WTC11 (cell line): Measurements from ENCODE around the gene C1orf56. TPM values are rescaled to one million over a fixed set of nuclear protein-coding genes. Genes with fewer than 3 reads are reported as not detected.

Experiments
- AR ChIP-seq: fragments of 250-450 bp; sonication (Bioruptor Pico); IDR thresholded peaks from 2 replicates; pipeline ENCODE4 v1.9.0; 2021; ENCODE audit warnings: mild to moderate bottlenecking
- ELF4 ChIP-seq: sonication (generic); formaldehyde crosslinking; IDR thresholded peaks from 2 replicates; pipeline ENCODE4 v1.8.1; 2022; ENCODE audit warnings: low read depth, mild to moderate bottlenecking, moderate library complexity, missing genetic modification reagents
- FOXJ3 ChIP-seq: sonication (generic); formaldehyde crosslinking; IDR thresholded peaks from 2 replicates; pipeline ENCODE4 v1.9.0; 2021; ENCODE audit warnings: missing genetic modification reagents, mild to moderate bottlenecking, borderline replicate concordance
- FOXK1 ChIP-seq: sonication (generic); formaldehyde crosslinking; IDR thresholded peaks from 2 replicates; pipeline ENCODE4 v1.8.0; 2022; ENCODE audit warnings: mild to moderate bottlenecking, moderate library complexity, missing genetic modification reagents
- GABPB1 ChIP-seq: sonication (generic); formaldehyde crosslinking; IDR thresholded peaks from 2 replicates; pipeline ENCODE4 v1.8.1; 2023; ENCODE audit warnings: mild to moderate bottlenecking, missing genetic modification reagents
- GTF2I ChIP-seq: fragments of 250-450 bp; sonication (Bioruptor Pico); conservative IDR thresholded peaks from 2 replicates; pipeline ENCODE4 v1.4.0; 2021; ENCODE audit warnings: mild to moderate bottlenecking
- IRF1 ChIP-seq: sonication (generic); formaldehyde crosslinking; IDR thresholded peaks from 2 replicates; pipeline ENCODE4 v1.8.0; 2023; ENCODE audit warnings: missing genetic modification reagents
- IRF2 ChIP-seq: sonication (generic); formaldehyde crosslinking; IDR thresholded peaks from 2 replicates; pipeline ENCODE4 v1.8.0; 2022; ENCODE audit warnings: low read depth, missing genetic modification reagents, borderline replicate concordance
- NR1H2 ChIP-seq: sonication (generic); formaldehyde crosslinking; IDR thresholded peaks from 2 replicates; pipeline ENCODE4 v1.9.0; 2021; ENCODE audit warnings: mild to moderate bottlenecking, moderate library complexity, missing genetic modification reagents
- NR3C1 ChIP-seq: sonication (generic); formaldehyde crosslinking; conservative IDR thresholded peaks from 2 replicates; pipeline ENCODE4 v1.8.1; 2023; ENCODE audit warnings: low read depth, mild to moderate bottlenecking, missing genetic modification reagents
- PRRX2 ChIP-seq: fragments of 250-450 bp; sonication (Bioruptor Pico); IDR thresholded peaks from 2 replicates; pipeline ENCODE4 v1.8.0; 2021; ENCODE audit warnings: mild to moderate bottlenecking
- RELA ChIP-seq: sonication (generic); formaldehyde crosslinking; IDR thresholded peaks from 2 replicates; pipeline ENCODE4 v1.8.1; 2022; ENCODE audit warnings: missing genetic modification reagents, mild to moderate bottlenecking, borderline replicate concordance
- SMAD4 ChIP-seq: sonication (generic); formaldehyde crosslinking; IDR thresholded peaks from 2 replicates; pipeline ENCODE4 v1.8.0; 2022; ENCODE audit warnings: mild to moderate bottlenecking, missing genetic modification reagents
- SP1 ChIP-seq: sonication (generic); formaldehyde crosslinking; conservative IDR thresholded peaks from 2 replicates; pipeline ENCODE4 v1.8.1; 2022; ENCODE audit warnings: missing genetic modification reagents
- ZNF671 ChIP-seq: fragments of 250-450 bp; sonication (Bioruptor Pico); IDR thresholded peaks from 2 replicates; pipeline ENCODE4 v1.8.0; 2021; ENCODE audit warnings: mild to moderate bottlenecking
- total RNA-seq: library from RNA; stranded (reverse); gene quantifications from 3 replicates; pipeline ENCODE4 v1.2.3, GENCODE V29; 2021
- TF ChIP-seq, protein P1 (sequence below): sonication (generic); formaldehyde crosslinking; IDR thresholded peaks from 2 replicates; pipeline ENCODE4 v1.8.0; 2022; ENCODE audit warnings: mild to moderate bottlenecking, missing genetic modification reagents
- TF ChIP-seq, protein P2 (sequence below): fragments of 250-450 bp; sonication (Bioruptor Pico); conservative IDR thresholded peaks from 2 replicates; pipeline ENCODE4 v1.9.0; 2021; ENCODE audit warnings: mild to moderate bottlenecking
- TF ChIP-seq, protein P3 (sequence below): sonication (generic); formaldehyde crosslinking; IDR thresholded peaks from 2 replicates; pipeline ENCODE4 v1.8.1; 2022; ENCODE audit warnings: missing genetic modification reagents, borderline replicate concordance
- TF ChIP-seq, protein P4 (sequence below): sonication (generic); formaldehyde crosslinking; IDR thresholded peaks from 2 replicates; pipeline ENCODE4 v1.8.1; 2023; ENCODE audit warnings: mild to moderate bottlenecking, missing genetic modification reagents

C1orf56 gene
- total RNA-seq, 1 experiment from 2014 or later, result 2.9 TPM

DNA sequence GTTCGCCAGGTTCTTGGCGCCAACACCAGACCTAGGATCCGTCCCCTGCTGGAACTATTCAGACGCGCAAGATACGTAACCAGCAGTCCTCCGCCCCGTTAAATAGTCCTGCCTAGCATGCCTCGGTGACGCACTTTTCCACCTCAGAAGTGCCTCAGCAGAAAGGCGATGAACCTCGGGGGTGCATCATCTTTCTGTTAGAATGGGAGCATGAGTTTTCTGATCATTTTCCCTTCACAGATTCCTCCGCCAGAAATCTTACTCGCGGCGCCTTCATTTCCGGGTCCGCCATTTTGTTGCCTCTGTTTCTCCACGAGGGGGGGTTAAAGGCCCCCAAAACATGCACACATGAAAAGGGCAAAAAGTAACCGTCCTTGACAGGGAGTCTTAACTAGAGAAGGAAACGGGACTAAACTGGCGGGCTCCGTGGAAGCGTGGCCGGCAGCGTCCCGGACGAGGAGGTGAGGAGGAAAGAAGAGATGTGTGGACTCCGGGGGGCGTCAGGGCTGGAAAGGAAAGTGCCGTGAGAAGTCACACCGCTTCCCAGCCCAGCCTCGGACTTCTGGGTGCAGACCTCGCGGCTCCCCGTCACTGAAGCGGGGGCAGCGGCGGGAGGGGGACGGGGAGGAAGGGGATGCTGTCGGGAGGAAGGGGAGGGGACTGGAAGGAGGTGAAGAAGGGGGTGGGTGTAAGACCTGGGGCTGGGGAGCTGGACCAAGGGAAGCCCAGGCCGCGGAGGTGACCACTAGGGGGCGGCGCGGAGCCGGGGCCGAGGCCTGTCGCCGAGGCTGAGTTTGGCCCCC, 23.1 kb downstream of the C1orf56 start, which contains the start of gene GABPB2 (continued):
- TF ChIP-seq, protein P1, sequence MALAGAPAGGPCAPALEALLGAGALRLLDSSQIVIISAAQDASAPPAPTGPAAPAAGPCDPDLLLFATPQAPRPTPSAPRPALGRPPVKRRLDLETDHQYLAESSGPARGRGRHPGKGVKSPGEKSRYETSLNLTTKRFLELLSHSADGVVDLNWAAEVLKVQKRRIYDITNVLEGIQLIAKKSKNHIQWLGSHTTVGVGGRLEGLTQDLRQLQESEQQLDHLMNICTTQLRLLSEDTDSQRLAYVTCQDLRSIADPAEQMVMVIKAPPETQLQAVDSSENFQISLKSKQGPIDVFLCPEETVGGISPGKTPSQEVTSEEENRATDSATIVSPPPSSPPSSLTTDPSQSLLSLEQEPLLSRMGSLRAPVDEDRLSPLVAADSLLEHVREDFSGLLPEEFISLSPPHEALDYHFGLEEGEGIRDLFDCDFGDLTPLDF (CRISPR knock-in tag), result no peak
- TF ChIP-seq, protein P2, sequence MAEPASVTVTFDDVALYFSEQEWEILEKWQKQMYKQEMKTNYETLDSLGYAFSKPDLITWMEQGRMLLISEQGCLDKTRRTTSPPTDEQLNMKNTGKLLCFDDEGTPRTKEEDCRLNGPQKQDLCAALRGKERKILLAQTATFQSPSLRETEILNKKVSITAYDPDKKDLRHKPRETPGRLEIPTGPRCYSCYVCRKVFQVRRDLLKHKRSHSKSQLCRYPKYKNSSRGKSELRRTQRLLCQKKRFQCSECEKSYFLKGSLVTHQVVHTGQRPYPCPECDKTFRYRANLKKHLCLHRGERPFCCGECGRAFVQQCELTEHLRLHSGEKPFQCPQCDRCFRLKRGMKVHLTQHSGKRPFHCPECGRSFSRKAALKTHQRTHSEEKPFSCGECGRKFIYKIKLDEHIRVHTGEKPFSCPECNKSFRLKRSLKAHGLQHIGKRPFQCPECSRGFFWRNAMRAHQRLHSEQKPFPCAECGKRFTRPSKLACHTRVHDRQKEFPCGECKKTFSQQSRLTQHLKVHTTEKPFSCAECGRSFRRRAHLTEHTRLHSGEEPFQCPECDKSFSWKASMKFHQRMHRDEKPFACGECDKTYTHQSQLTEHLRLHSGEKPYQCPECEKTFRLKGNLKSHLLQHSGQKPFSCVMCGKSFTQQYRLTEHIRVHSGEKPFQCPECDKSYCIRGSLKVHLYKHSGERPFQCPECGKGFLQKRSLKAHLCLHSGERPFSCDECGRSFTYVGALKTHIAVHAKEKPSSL (CRISPR knock-in tag), result 0 out of 2 replicates have a peak, but pooled peaks have one; percentile 49
- TF ChIP-seq, protein P3, sequence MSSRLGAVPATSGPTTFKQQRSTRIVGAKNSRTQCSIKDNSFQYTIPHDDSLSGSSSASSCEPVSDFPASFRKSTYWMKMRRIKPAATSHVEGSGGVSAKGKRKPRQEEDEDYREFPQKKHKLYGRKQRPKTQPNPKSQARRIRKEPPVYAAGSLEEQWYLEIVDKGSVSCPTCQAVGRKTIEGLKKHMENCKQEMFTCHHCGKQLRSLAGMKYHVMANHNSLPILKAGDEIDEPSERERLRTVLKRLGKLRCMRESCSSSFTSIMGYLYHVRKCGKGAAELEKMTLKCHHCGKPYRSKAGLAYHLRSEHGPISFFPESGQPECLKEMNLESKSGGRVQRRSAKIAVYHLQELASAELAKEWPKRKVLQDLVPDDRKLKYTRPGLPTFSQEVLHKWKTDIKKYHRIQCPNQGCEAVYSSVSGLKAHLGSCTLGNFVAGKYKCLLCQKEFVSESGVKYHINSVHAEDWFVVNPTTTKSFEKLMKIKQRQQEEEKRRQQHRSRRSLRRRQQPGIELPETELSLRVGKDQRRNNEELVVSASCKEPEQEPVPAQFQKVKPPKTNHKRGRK (CRISPR knock-in tag), result no peak
- TF ChIP-seq PRRX2 (CRISPR knock-in tag) (no peak), NR1H2 (no peak), GABPB1 (no peak), ZNF671 (CRISPR knock-in tag) (no peak), IRF2 (no peak), AR (CRISPR knock-in tag) (no peak), NR3C1 (0 out of 2 replicates have a peak, but pooled peaks have one; percentile 60), RELA (no peak), ELF4 (CRISPR knock-in tag) (no peak), FOXK1 (CRISPR knock-in tag) (peak; percentile 19; the same call in 1 of the 2 replicates), GTF2I (CRISPR knock-in tag) (no peak), SMAD4 (CRISPR knock-in tag) (peak; percentile 16; the same call in 1 of the 2 replicates), IRF1 (no peak), FOXJ3 (no peak), SP1 (CRISPR knock-in tag) (peak; percentile 20; the same call in 1 of the 2 replicates)
- TF ChIP-seq, protein P4, sequence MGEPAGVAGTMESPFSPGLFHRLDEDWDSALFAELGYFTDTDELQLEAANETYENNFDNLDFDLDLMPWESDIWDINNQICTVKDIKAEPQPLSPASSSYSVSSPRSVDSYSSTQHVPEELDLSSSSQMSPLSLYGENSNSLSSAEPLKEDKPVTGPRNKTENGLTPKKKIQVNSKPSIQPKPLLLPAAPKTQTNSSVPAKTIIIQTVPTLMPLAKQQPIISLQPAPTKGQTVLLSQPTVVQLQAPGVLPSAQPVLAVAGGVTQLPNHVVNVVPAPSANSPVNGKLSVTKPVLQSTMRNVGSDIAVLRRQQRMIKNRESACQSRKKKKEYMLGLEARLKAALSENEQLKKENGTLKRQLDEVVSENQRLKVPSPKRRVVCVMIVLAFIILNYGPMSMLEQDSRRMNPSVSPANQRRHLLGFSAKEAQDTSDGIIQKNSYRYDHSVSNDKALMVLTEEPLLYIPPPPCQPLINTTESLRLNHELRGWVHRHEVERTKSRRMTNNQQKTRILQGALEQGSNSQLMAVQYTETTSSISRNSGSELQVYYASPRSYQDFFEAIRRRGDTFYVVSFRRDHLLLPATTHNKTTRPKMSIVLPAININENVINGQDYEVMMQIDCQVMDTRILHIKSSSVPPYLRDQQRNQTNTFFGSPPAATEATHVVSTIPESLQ, result no peak
